ENCODE measurements around the gene KIAA2012.

- TF ChIP-seq EZH2 (optimal IDR thresholded peaks at IDR 0.05; ENCODE audit: low read depth, low read length) (no peak), EZH2phosphoT487 (IDR thresholded peaks at IDR 0.05; ENCODE audit: low read length) (no peak)
- TF ChIP-seq, protein P1, sequence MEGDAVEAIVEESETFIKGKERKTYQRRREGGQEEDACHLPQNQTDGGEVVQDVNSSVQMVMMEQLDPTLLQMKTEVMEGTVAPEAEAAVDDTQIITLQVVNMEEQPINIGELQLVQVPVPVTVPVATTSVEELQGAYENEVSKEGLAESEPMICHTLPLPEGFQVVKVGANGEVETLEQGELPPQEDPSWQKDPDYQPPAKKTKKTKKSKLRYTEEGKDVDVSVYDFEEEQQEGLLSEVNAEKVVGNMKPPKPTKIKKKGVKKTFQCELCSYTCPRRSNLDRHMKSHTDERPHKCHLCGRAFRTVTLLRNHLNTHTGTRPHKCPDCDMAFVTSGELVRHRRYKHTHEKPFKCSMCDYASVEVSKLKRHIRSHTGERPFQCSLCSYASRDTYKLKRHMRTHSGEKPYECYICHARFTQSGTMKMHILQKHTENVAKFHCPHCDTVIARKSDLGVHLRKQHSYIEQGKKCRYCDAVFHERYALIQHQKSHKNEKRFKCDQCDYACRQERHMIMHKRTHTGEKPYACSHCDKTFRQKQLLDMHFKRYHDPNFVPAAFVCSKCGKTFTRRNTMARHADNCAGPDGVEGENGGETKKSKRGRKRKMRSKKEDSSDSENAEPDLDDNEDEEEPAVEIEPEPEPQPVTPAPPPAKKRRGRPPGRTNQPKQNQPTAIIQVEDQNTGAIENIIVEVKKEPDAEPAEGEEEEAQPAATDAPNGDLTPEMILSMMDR (IDR thresholded peaks at IDR 0.05; ENCODE audit: low read length) = no peak
Measured at GRCh38 chr2:202201220-202202160, 128.4 kb downstream of the KIAA2012 start.
